ENCODE results near the gene RCVRN.

Gene RCVRN

GRCh38 chr17:9865586-9865985 is 39.5 kb downstream of the RCVRN start:
- H3K4me3 ChIP-seq (ENCODE audit: low read depth, low read length) = no peak overlapping the region
- no peak for TF ChIP-seq CTCF (IDR thresholded peaks at IDR 0.05; ENCODE audit: insufficient read depth, low read depth, low read length, missing control alignments)
- DNase-seq (ENCODE audit: low read depth) = no peak

GRCh38 chr17:9862949-9863348 is 42.1 kb downstream of the RCVRN start:
- TF ChIP-seq CTCF (IDR thresholded peaks at IDR 0.05; ENCODE audit: insufficient read depth, low read depth, low read length, missing control alignments) = no peak

DNA sequence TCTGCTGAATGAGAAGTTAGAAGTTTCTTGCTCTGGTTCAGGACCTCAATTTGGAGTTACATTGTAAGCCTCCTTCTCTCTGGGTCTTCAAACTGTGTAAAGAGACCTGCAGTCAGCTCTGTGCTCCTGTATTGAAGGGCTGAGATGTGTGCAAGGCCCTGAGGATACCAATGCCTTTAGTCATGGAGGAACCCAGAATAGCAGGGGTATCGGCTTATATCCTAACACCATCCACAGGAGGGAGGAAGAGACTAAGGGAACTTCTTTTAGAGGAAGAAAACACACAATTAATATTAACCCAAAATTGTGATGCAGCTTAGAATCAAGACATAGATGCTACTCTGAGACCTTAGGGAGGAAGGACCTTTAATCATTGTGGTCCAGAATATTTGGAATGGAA is 42.9 kb downstream of the RCVRN start:
- DNase-seq (ENCODE audit: low read depth) = no peak
- no peak for TF ChIP-seq CTCF (IDR thresholded peaks at IDR 0.05; ENCODE audit: insufficient read depth, low read depth, low read length, missing control alignments)
- H3K4me3 ChIP-seq (ENCODE audit: low read depth, low read length) = no peak overlapping the region

More at GRCh38 chr17:9862949-9863348, 42.1 kb downstream of the RCVRN start:
- DNase-seq (ENCODE audit: low read depth) = no peak
- no peak overlapping the region for H3K4me3 ChIP-seq (ENCODE audit: low read depth, low read length)

DNA sequence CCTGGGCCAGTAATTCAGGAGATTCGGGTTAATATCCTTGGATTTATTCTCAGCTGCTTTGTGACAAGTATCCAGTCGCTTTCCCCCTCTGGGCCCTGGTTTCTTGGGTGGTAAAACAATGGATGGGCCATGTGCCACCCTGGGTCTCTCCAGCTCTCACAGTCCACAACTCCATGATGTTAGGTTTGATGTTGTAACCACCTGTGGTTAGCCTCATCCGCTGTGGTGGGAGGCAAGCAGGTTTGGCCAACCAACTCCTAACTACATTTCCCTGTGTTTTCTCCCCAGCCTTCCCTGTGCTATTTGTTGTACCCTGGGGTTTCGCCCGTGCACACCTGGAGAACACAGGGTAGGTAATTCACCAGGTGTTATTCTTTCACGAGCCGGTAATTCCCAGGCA is 44.2 kb downstream of the RCVRN start:
- DNase-seq (ENCODE audit: low read depth) = no peak
- no peak overlapping the region for H3K4me3 ChIP-seq (ENCODE audit: low read depth, low read length)
- TF ChIP-seq CTCF (IDR thresholded peaks at IDR 0.05; ENCODE audit: insufficient read depth, low read depth, low read length, missing control alignments) = no peak

GRCh38 chr17:9859781-9860180 is 45.3 kb downstream of the RCVRN start:
- no peak overlapping the region for H3K4me3 ChIP-seq (ENCODE audit: low read depth, low read length)
- no peak for DNase-seq (ENCODE audit: low read depth)
- no peak for TF ChIP-seq CTCF (IDR thresholded peaks at IDR 0.05; ENCODE audit: insufficient read depth, low read depth, low read length, missing control alignments)

- H3K4me3 ChIP-seq (ENCODE audit: low read depth, low read length) = no peak overlapping the region
- TF ChIP-seq CTCF (IDR thresholded peaks at IDR 0.05; ENCODE audit: insufficient read depth, low read depth, low read length, missing control alignments) = no peak
- no peak for DNase-seq (ENCODE audit: low read depth)
These were observed 50.0 kb downstream of the RCVRN start for GRCh38 chr17:9855036-9855435.

DNA sequence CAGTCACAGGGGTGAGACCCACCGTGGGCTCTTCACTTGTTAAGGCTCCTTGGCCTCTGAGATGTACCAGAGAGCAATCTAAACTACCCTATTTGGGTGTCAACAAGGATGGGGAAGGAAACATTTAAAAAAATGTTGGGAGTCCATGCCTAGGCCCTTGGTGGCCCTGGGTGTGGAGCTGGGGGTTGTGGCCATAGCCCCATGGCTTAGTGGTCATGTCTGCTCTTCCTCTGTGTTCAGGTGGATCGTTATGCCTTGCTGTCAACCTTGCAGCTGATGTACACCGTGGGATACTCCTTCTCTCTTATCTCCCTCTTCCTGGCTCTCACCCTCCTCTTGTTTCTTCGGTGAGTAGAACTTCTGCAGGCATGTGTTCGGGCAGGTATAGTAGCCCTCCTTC is 50.8 kb downstream of the RCVRN start:
- no peak for TF ChIP-seq CTCF (IDR thresholded peaks at IDR 0.05; ENCODE audit: insufficient read depth, low read depth, low read length, missing control alignments)
- DNase-seq (ENCODE audit: low read depth) = no peak
- H3K4me3 ChIP-seq (ENCODE audit: low read depth, low read length) = no peak overlapping the region
